ENCODE measurements around the gene AP2A1.

The AP2A1 gene

DNA sequence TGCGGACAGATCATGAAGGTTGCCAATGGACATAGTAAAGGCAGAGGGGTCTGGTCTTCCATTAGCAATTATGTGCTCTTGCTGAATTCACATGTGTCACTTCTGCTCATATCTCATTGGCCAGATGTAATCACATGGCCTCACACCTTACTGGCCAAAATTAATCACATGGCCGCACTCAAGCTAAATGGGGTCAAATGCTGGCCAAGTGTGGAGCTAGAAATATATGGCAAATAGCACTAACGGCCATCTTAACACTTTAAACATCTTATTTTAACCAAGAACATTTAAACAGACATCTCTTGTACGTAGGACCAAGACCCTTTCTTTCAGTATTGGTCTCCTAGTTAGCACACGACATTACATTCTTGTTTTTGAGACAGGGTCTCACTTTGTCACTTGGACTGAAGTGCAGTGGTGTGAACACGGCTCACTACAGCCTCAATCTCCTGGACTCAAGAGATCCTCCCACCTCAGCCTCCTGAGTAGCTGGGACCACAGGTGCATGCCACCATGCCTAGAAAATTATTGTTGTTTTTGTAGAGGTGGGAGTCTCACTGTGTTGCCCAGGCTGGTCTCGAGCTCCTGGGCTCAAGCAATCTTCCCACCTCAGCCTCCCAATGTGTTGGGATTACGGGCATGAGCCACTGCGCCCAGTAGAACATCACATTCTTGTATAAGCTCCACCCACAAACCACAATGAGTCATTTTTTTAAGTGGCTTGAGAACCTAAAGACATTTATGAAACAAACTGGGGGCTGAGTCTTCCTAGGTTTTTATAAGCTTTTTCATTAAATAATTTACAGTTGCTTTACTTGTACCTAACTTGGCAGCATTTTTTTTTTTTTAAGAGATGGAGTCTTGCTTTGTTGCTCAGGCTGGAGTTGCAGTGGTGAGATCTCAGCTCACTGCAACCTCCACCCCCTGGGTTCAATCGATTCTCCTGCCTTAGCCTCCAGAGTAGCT lies 81.2 kb downstream of the AP2A1 start:
- no peak overlapping the region for H3K4me3 ChIP-seq (ENCODE audit: low read length)
- H3K9me3 ChIP-seq (ENCODE audit: control insufficient read depth, insufficient read depth, low read length): no peaks in the 10 kb centered on the region
- no peak overlapping the region for H3K27ac ChIP-seq (ENCODE audit: low read length)
- WGBS (ENCODE audit: insufficient coverage, insufficient read length): no CpG with 5 or more reads among the region's 10 CpGs
- H3K27me3 ChIP-seq (ENCODE audit: control insufficient read depth, insufficient read depth, low read length): no peaks in the 10 kb centered on the region
- H3K4me1 ChIP-seq (ENCODE audit: control insufficient read depth, insufficient read depth, low read length): peaks cover 3% of the 10 kb centered on the region; the same call in 1 of the 2 replicates
- peaks cover 2% of the 10 kb centered on the region; the same call in 1 of the 2 replicates for H3K36me3 ChIP-seq (ENCODE audit: control insufficient read depth, insufficient read depth, low read length)
- DNase-seq (ENCODE audit: low read depth, low spot score): no peak

DNA sequence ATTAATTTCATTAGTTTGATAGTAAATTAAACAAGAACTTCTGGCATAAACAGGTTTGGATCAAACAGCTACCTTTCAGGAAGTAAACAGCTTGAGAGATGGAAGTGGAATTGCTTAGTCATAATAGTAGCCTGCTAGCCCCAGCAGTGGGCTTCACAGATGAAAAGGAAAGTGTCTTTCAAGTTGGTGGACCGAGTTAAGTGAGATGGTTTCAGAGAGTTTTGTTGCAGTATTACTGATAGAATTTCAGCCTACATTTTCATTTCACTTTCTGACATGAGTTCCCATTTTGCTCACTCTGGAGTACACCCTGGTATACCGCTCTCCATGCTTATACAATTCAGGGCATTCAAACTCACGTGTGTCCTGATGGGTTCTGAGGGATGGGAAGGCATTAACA lies 82.1 kb downstream of the AP2A1 start:
- H3K27ac ChIP-seq (ENCODE audit: low read length): no peak overlapping the region
- DNase-seq (ENCODE audit: low read depth, low spot score): no peak
- peaks cover 3% of the 10 kb centered on the region; the same call in 1 of the 2 replicates for H3K4me1 ChIP-seq (ENCODE audit: control insufficient read depth, insufficient read depth, low read length)
- H3K36me3 ChIP-seq (ENCODE audit: control insufficient read depth, insufficient read depth, low read length): peaks cover 2% of the 10 kb centered on the region
- WGBS (ENCODE audit: insufficient coverage, insufficient read length): no CpG with 5 or more reads among the region's 3 CpGs
- no peaks in the 10 kb centered on the region for H3K9me3 ChIP-seq (ENCODE audit: control insufficient read depth, insufficient read depth, low read length)
- no peaks in the 10 kb centered on the region for H3K27me3 ChIP-seq (ENCODE audit: control insufficient read depth, insufficient read depth, low read length)
- no peak overlapping the region for H3K4me3 ChIP-seq (ENCODE audit: low read length)

DNA sequence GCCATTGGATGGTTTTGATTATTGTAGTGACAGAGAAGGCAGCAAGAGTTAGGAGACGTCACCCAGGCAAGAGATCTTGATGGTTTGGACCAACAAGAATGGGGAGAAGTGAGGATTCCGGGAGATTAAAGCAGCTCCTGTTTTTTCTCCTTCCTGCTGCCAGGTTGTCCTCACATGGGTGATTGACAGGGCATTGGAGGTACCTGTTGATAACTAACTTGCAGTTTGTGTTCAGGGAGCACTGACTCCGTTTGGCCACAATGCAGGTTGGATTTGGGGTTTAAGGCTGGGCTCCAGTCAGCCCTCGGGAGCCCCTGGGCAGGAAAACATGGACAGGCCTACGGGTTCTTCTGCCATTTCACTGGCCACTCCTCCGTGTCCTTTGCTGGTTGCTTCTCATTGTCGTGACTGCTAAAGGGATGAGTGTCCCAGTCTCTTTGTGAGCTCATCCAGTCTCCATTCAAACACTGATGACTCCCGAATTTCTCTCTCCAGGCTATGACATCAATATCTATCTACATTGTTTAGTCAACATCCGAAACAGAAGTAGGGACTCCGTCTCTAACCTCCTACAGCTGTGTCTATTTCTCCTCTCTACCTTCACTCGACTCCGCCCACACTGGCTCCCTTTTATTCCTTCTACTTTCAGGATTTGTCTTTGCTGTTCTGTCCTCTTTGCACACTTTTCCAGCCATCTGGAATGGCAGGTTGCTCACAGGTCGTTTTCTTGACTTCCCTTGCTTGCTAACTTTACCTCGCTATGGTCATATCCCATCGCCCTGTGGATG lies 82.8 kb downstream of the AP2A1 start:
- Histone ChIP-seq H3K4me3 (ENCODE audit: low read length) (no peak overlapping the region; the same call in 1 of the 2 replicates), H3K36me3 (ENCODE audit: control insufficient read depth, insufficient read depth, low read length) (peaks cover 8% of the 10 kb centered on the region), H3K9me3 (ENCODE audit: control insufficient read depth, insufficient read depth, low read length) (no peaks in the 10 kb centered on the region), H3K27me3 (ENCODE audit: control insufficient read depth, insufficient read depth, low read length) (no peaks in the 10 kb centered on the region), H3K27ac (ENCODE audit: low read length) (no peak overlapping the region), H3K4me1 (ENCODE audit: control insufficient read depth, insufficient read depth, low read length) (peaks cover 3% of the 10 kb centered on the region; the same call in 1 of the 2 replicates)
- 100% methylated on average over 2 of the region's 15 CpGs for WGBS (ENCODE audit: insufficient coverage, insufficient read length)
- no peak for DNase-seq (ENCODE audit: low read depth, low spot score)

DNA sequence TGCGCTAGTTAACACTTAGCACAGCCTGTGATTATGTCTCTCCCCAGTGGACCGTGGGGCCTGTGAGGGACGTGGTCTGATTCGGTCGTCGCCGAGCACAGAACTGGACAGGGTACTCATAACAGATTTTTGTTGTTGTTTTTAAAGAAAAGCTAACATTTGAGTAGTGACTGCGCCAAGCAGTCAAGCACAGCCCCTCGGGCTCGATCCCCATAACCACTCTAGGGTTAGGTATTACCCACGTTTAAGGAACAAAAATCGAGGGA lies 83.4 kb downstream of the AP2A1 start:
- Histone ChIP-seq H3K9me3 (ENCODE audit: control insufficient read depth, insufficient read depth, low read length) (no peaks in the 10 kb centered on the region), H3K4me3 (ENCODE audit: low read length) (peak overlapping the region; percentile 45; the same call in 1 of the 2 replicates), H3K4me1 (ENCODE audit: control insufficient read depth, insufficient read depth, low read length) (peaks cover 3% of the 10 kb centered on the region; the same call in 1 of the 2 replicates), H3K27ac (ENCODE audit: low read length) (no peak overlapping the region), H3K27me3 (ENCODE audit: control insufficient read depth, insufficient read depth, low read length) (no peaks in the 10 kb centered on the region), H3K36me3 (ENCODE audit: control insufficient read depth, insufficient read depth, low read length) (peaks cover 9% of the 10 kb centered on the region)
- no peak for DNase-seq (ENCODE audit: low read depth, low spot score)
- no CpG with 5 or more reads among the region's 12 CpGs for WGBS (ENCODE audit: insufficient coverage, insufficient read length)

GRCh38 chr19:49850487-49851342 lies 83.9 kb downstream of the AP2A1 start, which contains the start of gene PTOV1:
PTOV1 (plus strand) TSS chr19:49851159.
- Histone ChIP-seq H3K9me3 (ENCODE audit: control insufficient read depth, insufficient read depth, low read length) (no peaks in the 10 kb centered on the region), H3K4me1 (ENCODE audit: control insufficient read depth, insufficient read depth, low read length) (peaks cover 3% of the 10 kb centered on the region; the same call in 1 of the 2 replicates), H3K27ac (ENCODE audit: low read length) (no peak within 1 kb of the TSS), H3K36me3 (ENCODE audit: control insufficient read depth, insufficient read depth, low read length) (peaks cover 9% of the 10 kb centered on the region), H3K4me3 (ENCODE audit: low read length) (peak within 1 kb of the TSS; percentile 58; the same call in 1 of the 2 replicates), H3K27me3 (ENCODE audit: control insufficient read depth, insufficient read depth, low read length) (no peaks in the 10 kb centered on the region)
- DNase-seq (ENCODE audit: low read depth, low spot score): peak; percentile 74
- no CpG with 5 or more reads among the region's 98 CpGs for WGBS (ENCODE audit: insufficient coverage, insufficient read length)

- peaks cover 15% of the 10 kb centered on the region for H3K36me3 ChIP-seq (ENCODE audit: control insufficient read depth, insufficient read depth, low read length)
- WGBS (ENCODE audit: insufficient coverage, insufficient read length): no CpG with 5 or more reads among the region's 78 CpGs
- H3K27ac ChIP-seq (ENCODE audit: low read length): no peak overlapping the region
These were observed 84.9 kb downstream of the AP2A1 start for GRCh38 chr19:49851456-49852259.

GRCh38 chr19:49852631-49853126 lies 85.9 kb downstream of the AP2A1 start:
- Histone ChIP-seq H3K4me1 (ENCODE audit: control insufficient read depth, insufficient read depth, low read length) (peaks cover 3% of the 10 kb centered on the region; the same call in 1 of the 2 replicates), H3K36me3 (ENCODE audit: control insufficient read depth, insufficient read depth, low read length) (peaks cover 24% of the 10 kb centered on the region), H3K27me3 (ENCODE audit: control insufficient read depth, insufficient read depth, low read length) (no peaks in the 10 kb centered on the region), H3K27ac (ENCODE audit: low read length) (no peak overlapping the region), H3K4me3 (ENCODE audit: low read length) (peak overlapping the region; percentile 58; the same call in 1 of the 2 replicates), H3K9me3 (ENCODE audit: control insufficient read depth, insufficient read depth, low read length) (no peaks in the 10 kb centered on the region)
- DNase-seq (ENCODE audit: low read depth, low spot score): no peak
- WGBS (ENCODE audit: insufficient coverage, insufficient read length): no CpG with 5 or more reads among the region's 14 CpGs

More at GRCh38 chr19:49851456-49852259, 84.9 kb downstream of the AP2A1 start:
- no peaks in the 10 kb centered on the region for H3K27me3 ChIP-seq (ENCODE audit: control insufficient read depth, insufficient read depth, low read length)
- peaks cover 3% of the 10 kb centered on the region; the same call in 1 of the 2 replicates for H3K4me1 ChIP-seq (ENCODE audit: control insufficient read depth, insufficient read depth, low read length)
- H3K9me3 ChIP-seq (ENCODE audit: control insufficient read depth, insufficient read depth, low read length): no peaks in the 10 kb centered on the region
- DNase-seq (ENCODE audit: low read depth, low spot score): no peak
- H3K4me3 ChIP-seq (ENCODE audit: low read length): peak overlapping the region; percentile 58; the same call in 1 of the 2 replicates

- H3K9me3 ChIP-seq (ENCODE audit: control insufficient read depth, insufficient read depth, low read length): no peaks in the 10 kb centered on the region
- no peaks in the 10 kb centered on the region for H3K27me3 ChIP-seq (ENCODE audit: control insufficient read depth, insufficient read depth, low read length)
- H3K36me3 ChIP-seq (ENCODE audit: control insufficient read depth, insufficient read depth, low read length): peaks cover 34% of the 10 kb centered on the region
- no peak overlapping the region for H3K27ac ChIP-seq (ENCODE audit: low read length)
- H3K4me3 ChIP-seq (ENCODE audit: low read length): no peak overlapping the region
- H3K4me1 ChIP-seq (ENCODE audit: control insufficient read depth, insufficient read depth, low read length): peaks cover 3% of the 10 kb centered on the region; the same call in 1 of the 2 replicates
- DNase-seq (ENCODE audit: low read depth, low spot score): no peak
- WGBS (ENCODE audit: insufficient coverage, insufficient read length): no CpG with 5 or more reads among the region's 10 CpGs
These were observed 87.1 kb downstream of the AP2A1 start for GRCh38 chr19:49853852-49854377.

Measured in iPS DF 6.9 (cell line).